Erythroblast (primary cell): Measurements from ENCODE around the gene DGLUCY.

Experiments
- GATA1 ChIP-seq: IDR thresholded peaks from 2 replicates; pipeline ENCODE4 v1.6.1; 2011; ENCODE audit warnings: low read depth, mild to moderate bottlenecking, control low read depth, low read length, moderate library complexity
- POLR2A ChIP-seq: IDR thresholded peaks from 2 replicates; pipeline ENCODE4 v1.6.1; 2011; ENCODE audit warnings: mild to moderate bottlenecking, low read length

DNA sequence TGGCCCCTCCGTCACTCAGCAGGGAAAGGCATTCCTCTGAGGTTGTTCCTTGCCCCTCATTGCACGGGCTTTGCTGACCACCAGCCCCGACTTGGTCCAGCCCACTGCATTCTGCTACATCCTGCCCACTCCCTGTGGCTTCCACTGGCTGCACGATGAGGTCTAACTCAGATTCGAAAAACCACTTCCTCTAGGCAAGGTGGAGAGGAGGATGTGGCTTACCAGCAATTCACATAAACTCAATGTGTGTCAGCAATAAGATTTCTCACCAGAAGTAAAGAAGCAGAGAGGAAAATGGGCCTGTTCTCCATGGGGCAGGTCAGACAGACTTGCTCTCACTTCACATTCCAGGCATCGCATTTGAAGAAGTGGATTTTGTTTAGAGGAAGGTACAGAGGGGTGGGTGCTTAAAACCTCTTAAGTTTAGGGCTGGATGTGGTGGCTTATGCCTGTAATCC is 115.9 kb downstream of the DGLUCY start:
- TF ChIP-seq POLR2A (no peak), GATA1 (no peak)
